ENCODE results near the gene TIMM50.
"Not testable (repeated sequence)": the region's sequence is repeated elsewhere in the genome, so short reads cannot be mapped to it uniquely, and the experiment has no call there.

TIMM50 gene

DNA sequence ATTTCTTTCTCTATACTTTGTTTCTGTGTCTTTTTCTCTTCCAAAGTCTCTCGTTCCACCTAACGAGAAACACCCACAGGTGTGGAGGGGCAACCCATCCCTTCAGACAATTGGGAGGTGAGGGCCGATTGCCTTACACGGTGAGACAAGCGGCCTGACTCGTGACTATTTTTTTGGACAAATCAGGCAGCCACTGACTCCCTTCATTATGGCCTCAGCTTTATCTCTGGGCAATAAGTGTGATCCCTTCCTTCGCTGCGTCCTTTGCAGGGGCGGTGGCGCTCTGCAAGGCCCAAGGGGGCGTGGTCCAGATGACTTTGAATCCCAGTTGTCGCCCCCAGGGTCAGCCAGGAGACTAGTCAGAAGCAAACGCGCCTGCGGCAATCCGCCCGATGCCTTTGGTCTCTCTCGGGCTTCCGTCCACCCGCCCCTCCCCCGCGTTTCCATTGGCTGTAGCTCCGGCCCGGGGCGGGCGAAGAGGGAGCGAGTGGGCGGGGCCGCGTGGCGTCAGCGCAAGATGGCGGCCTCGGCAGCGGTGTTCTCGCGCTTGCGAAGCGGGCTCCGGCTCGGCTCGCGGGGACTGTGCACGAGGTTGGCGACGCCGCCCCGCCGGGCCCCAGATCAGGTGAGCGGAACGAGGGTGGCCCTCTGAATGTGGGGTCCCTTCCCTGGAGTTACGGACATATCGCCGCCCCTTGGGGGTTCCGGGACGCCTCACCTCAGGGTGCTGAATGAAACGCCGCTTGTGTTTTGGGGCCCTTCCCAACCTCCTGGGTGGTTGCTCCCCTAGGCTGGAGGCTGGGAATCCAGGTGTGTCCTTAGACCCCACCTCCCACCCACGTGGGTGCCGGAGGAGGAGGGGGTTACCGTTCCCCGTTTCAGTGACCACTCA is at the start of gene TIMM50:
Gene TIMM50, plus strand, starts transcription at position 502 of the 892 bp plus-strand sequence. Its CDS starts 16 bp downstream, at position 518.
- peak; percentile 97 for DNase-seq

GRCh38 chr19:39432677-39433025 is 48.0 kb upstream of the TIMM50 start:
- no peak for DNase-seq

DNA sequence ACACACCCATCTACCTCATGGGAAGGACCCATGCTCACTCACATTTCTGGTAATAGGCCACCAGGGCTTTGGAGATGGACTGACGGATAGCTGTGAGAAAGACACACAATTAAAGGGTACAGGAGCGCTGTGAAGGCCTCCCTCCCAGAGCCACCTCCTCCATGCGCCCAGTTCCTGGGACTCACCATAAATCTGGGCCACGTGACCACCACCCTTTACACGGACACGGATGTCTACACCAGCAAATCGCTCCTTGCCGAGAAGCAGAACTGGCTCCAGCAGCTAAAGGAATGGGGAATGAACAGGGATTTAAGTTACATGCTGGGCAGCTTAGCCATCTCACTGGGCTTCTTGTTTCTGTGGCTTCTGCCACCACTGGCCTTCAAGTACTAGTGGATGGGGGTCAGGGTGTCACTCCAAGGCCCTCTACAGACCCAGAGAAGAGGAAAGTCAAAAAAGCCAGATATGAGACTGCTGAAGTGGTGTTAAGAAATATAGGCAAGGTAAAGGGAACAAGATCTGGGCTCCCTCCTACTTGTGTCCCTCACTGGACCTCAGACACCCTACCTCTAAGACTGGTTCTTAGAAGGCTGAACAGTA is 47.1 kb upstream of the TIMM50 start:
- DNase-seq, result no peak

DNA sequence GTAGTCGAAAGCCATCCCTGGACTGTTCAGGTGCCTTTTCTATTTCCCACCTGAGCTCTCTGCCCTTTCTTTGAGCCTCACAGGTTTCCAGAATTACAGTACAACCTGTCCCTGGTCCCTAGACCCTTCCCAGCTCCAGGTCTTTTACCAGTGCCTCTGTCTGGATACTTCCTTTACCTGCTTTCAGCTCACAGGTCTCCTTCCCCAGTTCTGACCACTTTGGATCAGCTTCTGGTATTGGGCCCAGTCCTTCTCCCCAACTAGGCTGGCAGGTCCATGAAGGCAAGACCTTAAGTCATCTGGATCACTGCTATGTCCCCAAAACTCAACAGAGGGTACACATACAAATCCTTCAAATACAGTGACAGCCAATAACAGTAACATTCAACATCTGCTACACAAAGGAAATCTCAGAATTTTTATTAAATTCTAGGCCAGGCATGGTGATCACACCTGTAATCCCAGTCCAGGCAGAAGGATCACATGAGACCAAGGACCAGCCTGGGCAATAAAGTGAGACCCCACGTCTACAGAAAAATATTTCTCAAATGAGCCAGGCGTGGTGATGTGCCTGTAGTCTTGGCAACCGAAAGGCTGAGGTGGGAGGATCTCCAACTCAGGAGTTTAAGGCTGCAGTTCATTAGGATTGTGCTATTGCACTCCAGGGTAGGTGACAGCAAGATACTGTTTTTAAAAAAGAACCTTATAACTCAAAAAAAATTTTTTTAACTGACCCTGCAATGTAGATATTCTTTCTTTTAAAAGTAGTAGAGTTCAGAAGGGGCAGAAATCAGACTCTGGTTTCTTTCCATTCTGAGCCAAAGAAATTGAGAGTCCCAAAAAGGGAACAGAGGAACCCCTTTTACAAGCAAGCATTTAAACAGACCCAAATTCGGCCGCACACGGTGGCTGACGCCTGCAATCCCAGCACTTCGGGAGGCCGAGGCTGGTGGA is 46.2 kb upstream of the TIMM50 start:
- DNase-seq, result no peak

- DNase-seq, result peak; percentile 99
Observed at GRCh38 chr19:39435499-39436349, 44.9 kb upstream of the TIMM50 start, which contains the start of gene RPS16. Gene RPS16, minus strand, starts transcription at chr19:39435949. Its CDS starts 54 bp downstream, at chr19:39435895.

DNA sequence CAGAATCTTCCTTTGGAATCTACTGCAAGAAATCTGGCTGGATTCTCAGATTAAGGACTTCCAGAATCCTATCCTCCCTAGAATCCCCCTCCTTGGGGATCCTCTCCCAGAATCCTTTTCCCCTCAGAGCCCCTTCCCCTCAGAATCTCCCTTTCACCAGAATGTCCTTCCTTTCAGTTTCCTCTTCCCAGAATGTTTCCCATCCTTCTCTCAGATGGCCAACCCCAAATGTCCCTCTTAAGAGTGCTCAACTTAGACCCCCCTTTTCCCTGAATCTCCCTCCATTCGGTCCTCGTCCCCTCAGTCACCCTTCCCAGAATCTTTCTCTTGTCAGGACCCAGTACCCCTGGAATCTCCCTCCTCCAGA is 44.3 kb upstream of the TIMM50 start:
- no peak for DNase-seq

DNA sequence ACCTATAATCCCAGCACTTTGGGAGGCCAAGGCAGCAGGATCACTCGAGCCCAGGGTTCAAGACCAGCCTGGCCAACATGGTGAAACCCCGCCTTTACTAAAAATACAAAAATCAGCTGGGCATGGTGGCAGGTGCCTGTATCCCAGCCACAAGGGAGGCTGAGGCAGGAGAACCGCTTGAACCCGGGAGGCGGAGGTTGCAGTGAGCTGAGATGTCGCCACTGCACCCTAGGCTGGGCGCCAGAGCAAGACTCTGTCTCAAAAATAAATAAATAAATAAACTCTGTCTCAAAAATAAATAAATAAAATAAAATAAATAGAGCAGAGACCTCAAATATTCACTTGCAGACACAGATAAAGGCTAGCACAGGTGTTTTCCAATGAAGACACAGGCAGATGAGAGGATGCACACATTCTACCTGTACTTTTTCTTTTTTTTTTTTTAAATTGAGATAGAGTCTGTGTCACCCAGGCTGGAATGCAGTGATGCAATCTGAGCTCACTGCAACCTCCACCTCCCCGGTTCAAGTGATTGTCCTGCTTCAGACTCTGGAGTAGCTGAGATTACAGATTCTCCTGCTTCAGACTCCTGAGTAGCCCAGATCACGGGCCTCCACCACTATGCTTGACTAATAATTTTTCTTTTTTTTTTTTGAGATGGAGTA is 42.2 kb upstream of the TIMM50 start:
- no peak for DNase-seq

- DNase-seq, result no peak
Observed at GRCh38 chr19:39444598-39445195, 35.9 kb upstream of the TIMM50 start.

DNA sequence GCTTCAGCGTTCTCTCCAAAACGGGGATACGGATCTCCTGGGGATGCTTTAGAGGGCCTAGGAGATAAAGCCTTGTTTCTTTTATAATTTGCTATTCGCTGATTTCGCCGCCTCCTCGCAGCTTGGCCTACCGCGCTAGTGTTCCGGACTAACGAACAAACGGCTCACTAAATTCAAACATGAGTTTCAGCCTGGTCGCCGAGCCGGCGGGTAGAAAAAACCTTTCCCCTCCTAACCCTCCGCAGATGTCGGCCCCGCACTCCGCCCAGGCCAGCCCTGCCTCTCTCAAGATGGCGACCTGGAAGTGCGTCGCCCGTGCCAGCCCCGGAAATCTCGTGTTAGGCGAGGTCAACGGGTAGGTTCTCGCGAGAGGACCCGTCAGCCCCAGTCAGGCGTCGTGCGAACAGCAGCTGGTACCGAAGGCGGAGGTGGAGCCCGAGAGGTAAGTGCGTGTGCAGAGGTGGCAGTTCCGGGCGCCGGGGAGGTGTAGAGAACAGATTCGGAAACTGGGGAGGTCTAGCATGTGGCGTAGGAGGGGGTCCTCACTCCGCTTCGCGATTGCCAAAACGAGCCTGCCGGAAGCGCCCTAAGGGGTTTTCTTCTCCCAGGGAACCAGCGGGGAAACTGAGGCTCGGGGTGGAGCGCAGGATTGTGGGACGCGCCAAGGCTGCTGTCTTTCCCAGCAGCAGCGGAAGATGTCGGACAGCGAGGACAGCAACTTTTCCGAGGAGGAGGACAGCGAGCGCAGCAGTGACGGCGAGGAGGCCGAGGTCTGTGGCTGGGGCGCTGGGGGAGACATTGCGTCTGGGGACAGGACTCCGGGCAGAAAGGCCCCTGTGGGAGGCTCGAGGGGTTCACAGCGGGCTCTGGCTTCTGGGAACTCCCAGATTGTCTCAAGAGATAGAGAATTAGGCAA is 35.2 kb upstream of the TIMM50 start, which contains the start of gene SUPT5H:
Gene SUPT5H, plus strand, starts transcription at position 387 of the 916 bp plus-strand sequence. Its CDS starts 309 bp downstream, at position 696.
- DNase-seq, result peak; percentile 98

DNA sequence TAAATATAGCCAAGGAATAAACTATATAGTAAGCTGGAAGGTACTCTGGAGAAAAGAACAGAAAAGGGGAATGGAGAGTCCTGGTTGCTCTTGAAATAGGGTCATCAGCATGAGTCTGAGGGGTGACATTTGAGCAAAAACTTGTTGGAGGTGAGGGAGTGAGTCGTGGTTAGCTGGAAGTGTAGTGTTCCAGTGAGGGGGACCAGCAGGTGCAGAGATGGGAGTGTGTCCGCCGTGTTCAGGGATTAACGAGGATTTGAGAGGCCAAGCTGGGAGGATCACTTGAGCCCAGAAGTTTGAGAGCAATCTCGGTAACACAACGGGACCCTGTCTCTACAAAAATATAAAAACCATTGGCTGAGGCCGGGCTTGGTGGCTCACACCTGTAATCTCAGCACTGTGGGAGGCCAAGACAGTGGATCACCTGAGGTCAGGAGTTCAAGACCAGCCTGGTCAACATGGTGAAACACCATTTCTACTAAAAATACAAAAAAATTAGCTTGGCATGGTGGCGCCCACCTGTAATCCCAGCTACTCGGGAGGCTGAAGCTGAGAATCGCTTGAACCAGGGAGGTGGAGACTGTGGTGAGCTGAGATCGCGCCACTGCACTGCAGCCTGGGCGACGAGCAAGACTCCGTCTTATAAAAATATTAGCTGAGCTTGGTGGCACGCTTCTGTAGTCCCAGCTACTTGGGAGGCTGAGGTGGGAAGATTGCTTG is 34.1 kb upstream of the TIMM50 start:
- DNase-seq, result no peak

GRCh38 chr19:39448271-39448670 is 32.4 kb upstream of the TIMM50 start:
- no peak for DNase-seq

- no peak for DNase-seq
Observed at GRCh38 chr19:39449116-39449797, 31.4 kb upstream of the TIMM50 start.

- not testable (repeated sequence) for DNase-seq
Observed at GRCh38 chr19:39451257-39451656, 29.4 kb upstream of the TIMM50 start.

- no peak for DNase-seq
Observed at GRCh38 chr19:39463403-39463802, 17.2 kb upstream of the TIMM50 start.

DNA sequence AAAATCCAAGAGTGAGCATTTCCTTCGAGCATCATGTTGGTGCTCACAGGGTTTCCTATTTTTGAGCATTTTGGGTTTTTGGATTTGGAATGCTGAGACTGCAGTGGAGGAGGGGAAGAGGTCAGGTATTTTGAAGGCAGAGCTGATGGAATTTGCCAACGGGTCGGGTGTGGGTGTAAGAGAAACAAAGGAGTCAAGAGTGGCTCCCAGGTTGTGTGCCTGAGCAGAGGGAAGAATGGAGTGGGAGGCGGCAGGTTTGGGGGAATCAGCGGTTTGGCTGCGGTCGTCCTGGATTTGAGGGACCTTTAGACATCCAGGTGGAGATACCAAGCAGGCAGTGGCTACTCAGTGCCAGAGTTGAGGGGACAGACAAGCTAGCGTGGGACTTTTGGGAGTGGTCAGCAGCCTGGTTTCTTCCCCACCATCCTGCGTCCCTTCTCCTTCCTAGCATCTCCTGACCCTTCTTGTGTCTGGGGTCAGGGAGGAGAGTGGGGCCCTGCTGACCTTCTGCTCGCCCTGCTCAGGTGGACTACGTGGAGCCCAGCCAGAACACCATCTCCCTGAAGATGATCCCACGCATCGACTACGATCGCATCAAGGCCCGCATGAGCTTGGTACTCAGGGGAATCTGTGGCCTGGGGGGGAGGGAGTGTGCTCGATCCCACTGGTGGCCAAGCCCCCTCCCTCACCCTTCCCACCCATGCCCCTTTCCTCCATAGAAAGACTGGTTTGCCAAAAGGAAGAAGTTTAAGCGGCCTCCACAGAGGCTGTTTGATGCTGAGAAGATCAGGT is 14.5 kb upstream of the TIMM50 start:
- no peak for DNase-seq

DNA sequence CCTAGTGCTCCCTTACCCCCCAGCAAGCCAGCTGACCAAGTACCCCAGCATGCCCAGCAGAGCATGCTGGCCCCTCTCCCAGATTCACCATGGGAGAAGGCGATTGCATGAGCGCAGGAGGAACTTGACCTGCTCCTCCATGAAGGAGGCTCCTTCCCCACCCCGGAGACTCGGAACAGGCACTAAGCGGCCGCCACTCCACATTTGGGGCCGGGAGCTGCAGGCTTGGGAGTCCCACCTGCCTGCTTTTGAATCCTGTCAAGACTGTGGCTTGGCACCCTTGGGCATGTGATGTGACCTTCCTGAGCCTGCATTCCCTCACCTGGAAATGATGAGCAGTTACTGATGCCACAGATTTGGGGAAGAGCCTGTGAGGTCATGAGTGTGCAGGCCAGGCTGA is 12.7 kb upstream of the TIMM50 start:
- DNase-seq, result no peak

GRCh38 chr19:39469036-39469435 is 11.6 kb upstream of the TIMM50 start:
- DNase-seq, result no peak

GRCh38 chr19:39469567-39469966 is 11.1 kb upstream of the TIMM50 start:
- DNase-seq, result no peak
